HEK293 (cell line): ENCODE measurements around the gene SET.

Experiments used
- KLF1 ChIP-seq: fragments of 450-650 bp; formaldehyde crosslinking; IDR thresholded peaks from 2 replicates; pipeline ENCODE4 v1.5.1; 2016; ENCODE audit warnings: missing biosample characterization, missing genetic modification characterization
- KLF10 ChIP-seq: fragments of 450-650 bp; IDR thresholded peaks from 2 replicates; pipeline ENCODE4 v1.5.1; 2018; ENCODE audit warnings: missing biosample characterization, mild to moderate bottlenecking, missing genetic modification characterization
- KLF8 ChIP-seq: fragments of 450-650 bp; formaldehyde crosslinking; IDR thresholded peaks from 2 replicates; pipeline ENCODE4 v1.5.1; 2016; ENCODE audit warnings: missing biosample characterization, missing genetic modification characterization
- KLF9 ChIP-seq: fragments of 450-650 bp; formaldehyde crosslinking; IDR thresholded peaks from 2 replicates; pipeline ENCODE4 v1.5.1; 2016; ENCODE audit warnings: missing biosample characterization, missing genetic modification characterization, low read depth
- PATZ1 ChIP-seq: fragments of 450-650 bp; formaldehyde crosslinking; IDR thresholded peaks from 2 replicates; pipeline ENCODE4 v1.5.1; 2016; ENCODE audit warnings: missing biosample characterization, missing genetic modification characterization
- PBX3 ChIP-seq: sonication (generic); formaldehyde crosslinking; IDR thresholded peaks from 2 replicates; pipeline ENCODE4 v1.8.1; 2022; ENCODE audit warnings: mild to moderate bottlenecking, moderate library complexity, missing genetic modification reagents
- PRDM6 ChIP-seq: fragments of 450-650 bp; formaldehyde crosslinking; IDR thresholded peaks from 2 replicates; pipeline ENCODE4 v1.5.1; 2017; ENCODE audit warnings: missing biosample characterization, missing genetic modification characterization
- SALL2 ChIP-seq: fragments of 450-650 bp; formaldehyde crosslinking; IDR thresholded peaks from 2 replicates; pipeline ENCODE4 v1.5.0; 2017; ENCODE audit warnings: missing biosample characterization, mild to moderate bottlenecking, missing genetic modification characterization, borderline replicate concordance
- SCRT2 ChIP-seq: fragments of 450-650 bp; formaldehyde crosslinking; IDR thresholded peaks from 2 replicates; pipeline ENCODE4 v1.5.1; 2016; ENCODE audit warnings: missing biosample characterization, missing genetic modification characterization
- WT1 ChIP-seq: fragments of 450-650 bp; formaldehyde crosslinking; IDR thresholded peaks from 2 replicates; pipeline ENCODE4 v1.5.1; 2016; ENCODE audit warnings: missing biosample characterization, missing genetic modification characterization
- YY1 ChIP-seq: fragments of 450-650 bp; formaldehyde crosslinking; IDR thresholded peaks from 2 replicates; pipeline ENCODE4 v1.5.1; 2018; ENCODE audit warnings: missing biosample characterization, missing genetic modification characterization
- ZNF16 ChIP-seq: fragments of 450-650 bp; formaldehyde crosslinking; IDR thresholded peaks from 2 replicates; pipeline ENCODE4 v1.5.1; 2016; ENCODE audit warnings: low read depth, missing biosample characterization, missing genetic modification characterization
- ZNF184 ChIP-seq: fragments of 450-650 bp; IDR thresholded peaks from 2 replicates; pipeline ENCODE4 v1.5.1; 2018; ENCODE audit warnings: missing biosample characterization, mild to moderate bottlenecking, missing genetic modification characterization
- ZNF280C ChIP-seq: fragments of 450-650 bp; formaldehyde crosslinking; IDR thresholded peaks from 2 replicates; pipeline ENCODE4 v1.5.1; 2016; ENCODE audit warnings: missing biosample characterization, missing genetic modification characterization
- ZNF398 ChIP-seq: fragments of 450-650 bp; formaldehyde crosslinking; IDR thresholded peaks from 2 replicates; pipeline ENCODE4 v1.5.1; 2017; ENCODE audit warnings: missing biosample characterization, missing genetic modification characterization
- ZNF416 ChIP-seq: fragments of 450-650 bp; formaldehyde crosslinking; IDR thresholded peaks from 2 replicates; pipeline ENCODE4 v1.5.1; 2016; ENCODE audit warnings: missing biosample characterization, missing genetic modification characterization
- ZNF518A ChIP-seq: fragments of 450-650 bp; formaldehyde crosslinking; conservative IDR thresholded peaks from 2 replicates; pipeline ENCODE4 v1.5.1; 2016; ENCODE audit warnings: low read depth, missing biosample characterization, missing genetic modification characterization
- ZNF548 ChIP-seq: fragments of 450-650 bp; formaldehyde crosslinking; IDR thresholded peaks from 2 replicates; pipeline ENCODE4 v1.5.1; 2016; ENCODE audit warnings: missing biosample characterization, missing genetic modification characterization
- ZNF76 ChIP-seq: fragments of 450-650 bp; formaldehyde crosslinking; IDR thresholded peaks from 2 replicates; pipeline ENCODE4; 2016; ENCODE audit warnings: low read depth, missing biosample characterization, missing genetic modification characterization, borderline replicate concordance
- ZSCAN16 ChIP-seq: fragments of 450-650 bp; formaldehyde crosslinking; IDR thresholded peaks from 2 replicates; pipeline ENCODE4 v1.5.1; 2016; ENCODE audit warnings: missing biosample characterization, missing genetic modification characterization
- ZSCAN18 ChIP-seq: fragments of 450-650 bp; formaldehyde crosslinking; IDR thresholded peaks from 2 replicates; pipeline ENCODE4 v1.5.1; 2016; ENCODE audit warnings: missing biosample characterization, missing genetic modification characterization
- ZSCAN5A ChIP-seq: fragments of 450-650 bp; formaldehyde crosslinking; IDR thresholded peaks from 2 replicates; pipeline ENCODE4 v1.5.1; 2016; ENCODE audit warnings: missing biosample characterization, missing genetic modification characterization

SET gene

GRCh38 chr9:128702445-128702948 is 13.5 kb downstream of the SET start, which contains the start of gene PKN3 (continued):
- TF ChIP-seq PATZ1 (tag by site-specific recombination), result peak; percentile 67
- TF ChIP-seq ZNF184 (tag by site-specific recombination), result 0 out of 2 replicates have a peak, but pooled peaks have one; percentile 32
- TF ChIP-seq YY1, result no peak
- TF ChIP-seq ZNF518A (tag by site-specific recombination), result no peak
- no peak for TF ChIP-seq ZNF548 (tag by site-specific recombination)
- TF ChIP-seq KLF9, result peak; percentile 54
- TF ChIP-seq PRDM6, result no peak
- TF ChIP-seq SALL2 (tag by site-specific recombination), result no peak
- TF ChIP-seq ZNF76 (tag by site-specific recombination), result peak; percentile 34; the same call in 1 of the 2 replicates
- TF ChIP-seq ZNF16, result no peak
- TF ChIP-seq KLF1, result peak; percentile 55; the same call in 1 of the 2 replicates
- TF ChIP-seq KLF10 (tag by site-specific recombination), result peak; percentile 70; the same call in 1 of the 2 replicates
- TF ChIP-seq SCRT2 (tag by site-specific recombination), result no peak
- TF ChIP-seq PBX3 (CRISPR knock-in tag), result peak; percentile 61; the same call in 1 of the 2 replicates
- 0 out of 2 replicates have a peak, but pooled peaks have one; percentile 69 for TF ChIP-seq ZSCAN5A
- TF ChIP-seq ZNF280C (tag by site-specific recombination), result no peak
- TF ChIP-seq KLF8 (tag by site-specific recombination), result peak; percentile 82
- TF ChIP-seq ZSCAN16 (tag by site-specific recombination), result no peak
- no peak for TF ChIP-seq ZNF416 (tag by site-specific recombination)
- no peak for TF ChIP-seq WT1
- no peak for TF ChIP-seq ZNF398 (tag by site-specific recombination)
- TF ChIP-seq ZSCAN18 (tag by site-specific recombination), result 0 out of 2 replicates have a peak, but pooled peaks have one; percentile 29
